HG03045 (cell line): Measurements from ENCODE around the gene PTPRN2.

ENCODE experiments used
- ATAC-seq: cut with Tn5 transposase; IDR thresholded peaks from one replicate; pipeline ENCODE4 v1.9.1; 2021; ENCODE audit warnings: mild to moderate bottlenecking, moderate library complexity; ENCODE audit not compliant: unreplicated experiment

Gene PTPRN2

DNA sequence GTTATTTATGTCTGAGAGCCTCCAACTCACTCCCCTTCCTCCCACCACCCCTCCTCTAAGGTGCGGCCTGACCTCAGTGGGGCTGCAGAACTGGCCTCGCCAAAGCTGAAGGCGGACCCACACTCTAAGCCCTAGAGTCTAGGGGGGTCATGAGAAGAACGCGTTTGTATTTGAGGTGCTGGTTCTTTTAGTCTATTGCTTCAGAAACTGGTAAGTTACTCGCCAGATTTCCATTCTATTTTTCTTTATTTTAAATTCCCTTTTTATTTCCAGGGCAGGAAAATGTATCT, 893.3 kb downstream of the PTPRN2 start:
- no peak for ATAC-seq

DNA sequence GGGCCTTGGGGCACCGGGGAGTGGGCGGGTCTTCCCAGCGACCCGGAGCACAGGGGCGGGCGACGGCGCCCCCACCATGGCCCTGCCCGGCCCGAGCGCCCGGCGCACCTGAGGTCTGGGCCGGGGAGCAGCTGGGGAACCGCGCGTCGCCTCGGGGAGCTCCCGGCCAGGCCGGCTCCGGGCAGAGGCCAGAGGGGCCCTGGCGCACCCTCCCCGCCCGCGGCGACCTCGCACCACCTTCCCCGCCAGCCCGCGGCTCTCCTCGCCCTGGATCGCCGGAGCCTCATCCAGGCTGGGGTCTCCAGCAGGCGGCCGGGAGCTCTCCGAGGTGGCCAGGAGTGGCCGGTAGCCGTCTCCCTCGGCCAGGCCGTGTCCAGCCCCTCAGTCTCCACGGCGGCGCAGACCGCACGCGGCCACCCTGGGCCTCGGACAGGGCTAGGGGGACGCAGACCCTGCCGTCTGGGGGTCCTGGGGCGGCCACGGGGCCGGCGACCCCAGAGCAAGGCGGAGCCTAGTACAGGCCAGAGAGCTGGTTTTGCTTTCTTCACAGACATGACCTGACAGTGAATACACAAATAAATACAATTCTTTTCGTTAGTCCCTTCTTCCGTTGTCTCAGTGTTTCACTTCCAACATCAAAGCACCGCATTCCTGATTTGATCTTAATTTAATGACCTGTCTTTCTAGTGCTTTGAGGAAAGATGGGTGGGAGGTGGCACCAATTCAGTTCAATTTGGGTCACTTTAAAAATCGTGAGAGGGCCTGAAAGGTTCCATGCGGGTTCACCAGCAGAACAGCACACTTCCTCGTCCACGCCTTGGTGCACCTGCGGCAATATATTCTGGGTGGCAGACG, 893.9 kb downstream of the PTPRN2 start:
- no peak for ATAC-seq

DNA sequence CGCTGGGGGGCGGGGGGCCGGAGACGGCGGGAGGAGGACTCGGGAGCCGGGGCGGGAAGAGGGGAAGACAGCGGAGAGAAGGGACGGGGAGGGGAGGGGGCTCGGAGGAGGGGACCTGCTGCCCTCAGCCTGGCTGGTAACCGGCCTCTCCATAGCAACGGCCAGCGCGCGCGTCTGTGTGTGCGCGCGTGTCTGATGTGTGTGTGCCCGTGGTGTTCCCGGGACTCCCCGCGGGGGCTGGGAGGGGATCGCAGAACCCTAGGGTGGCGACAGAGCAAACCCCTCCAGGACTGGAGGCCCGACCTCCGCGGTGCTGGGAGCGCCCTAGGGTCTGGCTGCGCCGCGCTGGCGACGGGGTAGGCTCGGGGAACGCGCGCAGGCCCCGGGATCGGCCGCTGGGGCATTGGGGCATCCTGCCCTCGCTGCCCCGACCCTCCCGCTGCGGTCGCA, 894.5 kb downstream of the PTPRN2 start:
- no peak for ATAC-seq

DNA sequence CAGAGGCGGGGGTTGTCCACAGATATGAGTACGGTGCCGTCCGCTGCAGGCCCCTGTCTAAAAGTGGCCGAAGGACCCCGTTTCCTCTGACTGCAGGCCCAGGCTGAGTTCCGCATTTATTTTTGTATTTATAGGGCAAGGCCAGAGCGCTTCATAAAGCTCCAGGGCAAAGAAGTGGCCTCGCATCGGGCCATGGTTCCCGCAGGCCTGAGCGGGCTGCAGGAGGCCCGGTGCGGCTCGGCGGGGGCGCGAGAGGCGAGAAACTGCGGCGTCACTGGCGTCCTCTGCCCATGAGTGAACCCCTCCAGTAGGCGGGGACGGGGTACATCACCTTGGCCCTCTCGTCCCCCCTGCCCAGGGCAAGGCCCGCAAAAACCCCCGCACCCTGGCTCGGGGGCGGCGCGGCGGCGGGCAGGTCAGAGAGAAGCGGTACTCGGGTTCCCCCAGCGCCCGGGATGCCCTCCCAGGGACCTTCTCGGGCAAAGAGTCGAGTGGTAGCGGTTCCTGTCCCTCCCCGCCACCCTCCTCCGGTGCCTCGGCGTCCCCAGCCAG, 895.1 kb downstream of the PTPRN2 start:
- no peak for ATAC-seq

DNA sequence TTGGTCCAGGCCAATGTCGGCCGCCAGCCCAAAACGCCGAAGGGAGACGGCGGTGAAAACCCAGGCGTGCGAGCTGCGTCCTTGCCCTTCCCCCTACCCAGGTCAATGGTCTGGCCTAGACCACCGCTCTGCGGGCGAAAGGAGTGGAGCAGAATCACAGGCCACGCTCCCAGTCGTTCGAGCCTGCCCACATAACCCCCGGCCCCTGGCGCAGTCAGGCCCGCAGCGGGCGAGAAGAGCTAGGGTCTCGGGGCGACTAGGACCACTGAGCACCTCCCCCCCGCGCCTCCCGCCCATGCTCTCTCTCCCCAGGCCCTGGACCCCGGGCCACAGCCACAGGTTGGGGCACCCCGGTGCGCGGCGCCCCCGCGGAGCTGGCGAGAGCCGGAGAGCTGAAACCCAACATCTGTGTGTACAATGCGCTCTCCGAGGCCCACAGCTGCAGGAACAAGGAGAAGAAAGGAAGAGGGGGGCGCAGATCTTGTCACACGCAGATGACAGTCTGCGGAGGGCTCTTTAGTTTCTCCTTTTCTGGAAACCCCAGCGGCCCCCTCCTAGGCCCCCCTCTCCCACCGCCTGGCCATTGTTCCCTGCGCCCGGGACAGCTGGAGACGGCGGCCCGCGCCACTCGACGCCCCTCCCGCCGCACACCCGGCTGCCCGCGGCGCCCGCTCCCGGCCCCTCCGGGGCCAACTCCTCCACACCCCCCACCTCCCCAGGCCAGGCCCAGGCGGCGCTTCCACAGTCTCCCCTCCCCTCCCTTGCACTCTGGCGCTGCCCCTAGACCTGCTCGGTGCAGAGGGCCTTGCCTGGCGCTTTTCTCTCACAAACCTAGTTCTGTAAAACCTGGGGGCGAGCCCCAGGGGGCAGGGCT, 895.8 kb downstream of the PTPRN2 start:
- ATAC-seq = no peak

DNA sequence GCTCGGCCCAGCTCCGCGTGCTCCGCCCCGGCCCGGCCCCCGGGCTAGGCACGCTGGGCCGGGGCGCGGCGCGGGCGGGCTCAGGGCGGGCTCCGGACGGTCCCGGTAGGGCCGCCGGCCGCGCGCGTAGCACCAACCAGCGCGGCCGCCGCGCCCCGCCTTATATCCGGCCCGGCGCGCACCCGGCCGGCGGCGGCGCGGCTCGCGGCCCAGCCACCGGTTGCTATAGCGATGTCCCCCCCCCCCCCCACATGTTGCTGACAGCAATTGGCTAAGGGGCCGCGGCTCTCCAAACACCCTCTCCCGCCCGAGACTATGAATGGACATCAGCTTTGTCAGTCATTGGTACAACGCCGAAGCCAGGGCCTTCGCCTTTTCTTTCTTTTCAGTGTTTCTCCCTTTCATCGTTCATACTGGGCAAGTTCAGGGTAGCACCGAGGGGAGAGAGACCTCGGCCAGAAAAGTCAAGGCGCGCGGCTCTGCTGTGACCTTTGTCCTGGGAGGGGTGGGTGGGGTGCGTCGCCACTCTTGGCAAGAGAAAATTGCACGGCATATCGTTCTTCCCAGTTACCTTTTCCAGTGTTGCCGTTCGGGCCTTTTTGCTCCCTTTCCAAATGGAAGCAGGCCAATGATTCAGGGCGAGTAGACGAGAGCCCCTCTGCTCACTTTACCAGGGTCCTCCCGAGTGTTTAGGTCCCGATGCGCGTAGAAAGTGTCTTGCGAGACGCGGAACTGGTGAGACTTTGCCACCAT, 896.6 kb downstream of the PTPRN2 start:
- no peak for ATAC-seq

DNA sequence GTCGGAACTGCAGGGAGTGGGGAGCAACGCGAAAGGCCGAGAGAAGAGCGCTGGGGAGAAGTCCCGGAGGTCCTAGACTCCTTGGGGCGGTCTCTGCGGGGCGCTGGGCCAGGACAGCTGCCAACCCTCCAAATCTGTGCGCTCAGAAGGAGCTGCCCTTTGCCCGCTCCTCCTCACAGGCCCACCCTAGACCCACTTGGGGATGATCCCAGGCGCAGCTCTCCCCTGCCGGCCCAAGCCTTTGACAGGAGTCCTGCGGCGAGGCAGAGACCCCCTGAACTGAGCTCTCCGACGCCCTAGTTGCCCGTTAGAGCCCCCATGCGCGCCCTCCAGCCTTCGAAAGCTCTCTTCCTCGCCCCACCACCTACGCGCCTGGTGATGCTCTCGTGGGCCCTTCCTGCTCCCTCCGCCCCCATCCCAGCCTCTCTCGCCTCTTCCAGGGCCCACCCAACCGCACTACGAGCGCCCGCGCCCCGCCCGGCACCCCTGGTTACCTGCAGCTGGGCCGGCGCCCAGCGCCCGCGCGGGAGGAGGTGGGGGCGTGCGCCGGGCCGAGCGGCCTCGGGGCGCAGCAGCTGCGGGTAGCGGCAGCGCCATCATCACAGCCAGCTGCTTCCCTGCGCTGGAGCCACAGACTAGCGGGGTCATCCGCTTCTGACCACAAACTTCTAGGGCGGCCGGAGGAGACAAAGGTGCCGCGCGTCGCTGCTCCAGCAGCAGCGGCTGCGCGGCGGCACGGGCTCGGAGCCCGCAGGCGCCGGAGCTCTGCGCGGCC, 897.4 kb downstream of the PTPRN2 start:
- no peak for ATAC-seq

DNA sequence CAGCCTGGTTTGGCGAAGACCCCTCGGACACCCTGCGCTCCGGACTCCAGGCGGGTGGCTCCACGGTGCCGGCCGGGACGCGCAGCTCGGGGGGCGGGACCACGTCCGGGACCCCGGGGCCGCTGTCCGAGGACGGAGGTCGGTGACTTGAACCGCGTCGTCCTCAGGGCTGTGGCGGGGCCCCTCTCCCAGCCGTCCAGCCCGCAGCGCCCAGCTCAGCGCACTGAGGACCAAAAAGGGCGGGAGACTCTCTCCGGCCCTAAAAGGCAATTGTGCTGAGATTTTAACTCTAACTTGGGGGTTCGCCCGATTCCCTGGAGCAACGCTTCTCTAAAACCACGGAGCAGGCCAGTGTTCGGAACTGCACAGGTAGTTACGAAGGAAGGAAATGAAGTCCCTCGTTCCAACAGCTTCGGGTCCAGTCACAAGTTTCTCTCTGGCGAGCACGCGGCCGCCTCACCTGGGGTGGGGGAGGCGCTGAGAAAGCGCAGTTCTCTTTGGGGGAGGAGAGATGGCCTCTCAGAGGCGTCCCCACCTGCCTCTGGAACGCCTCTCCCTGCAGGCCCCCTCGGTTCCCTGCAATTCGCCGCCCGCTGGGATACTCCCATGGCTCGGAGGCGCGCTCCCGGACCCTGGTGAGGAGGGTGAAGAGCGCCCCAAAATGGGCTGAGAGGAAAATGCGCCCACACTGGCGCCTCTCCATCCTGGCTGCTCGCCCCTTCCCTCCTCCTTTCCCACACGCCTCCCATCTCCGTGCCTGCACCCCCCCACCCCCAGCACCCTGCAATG, 898.2 kb downstream of the PTPRN2 start:
- no peak for ATAC-seq

DNA sequence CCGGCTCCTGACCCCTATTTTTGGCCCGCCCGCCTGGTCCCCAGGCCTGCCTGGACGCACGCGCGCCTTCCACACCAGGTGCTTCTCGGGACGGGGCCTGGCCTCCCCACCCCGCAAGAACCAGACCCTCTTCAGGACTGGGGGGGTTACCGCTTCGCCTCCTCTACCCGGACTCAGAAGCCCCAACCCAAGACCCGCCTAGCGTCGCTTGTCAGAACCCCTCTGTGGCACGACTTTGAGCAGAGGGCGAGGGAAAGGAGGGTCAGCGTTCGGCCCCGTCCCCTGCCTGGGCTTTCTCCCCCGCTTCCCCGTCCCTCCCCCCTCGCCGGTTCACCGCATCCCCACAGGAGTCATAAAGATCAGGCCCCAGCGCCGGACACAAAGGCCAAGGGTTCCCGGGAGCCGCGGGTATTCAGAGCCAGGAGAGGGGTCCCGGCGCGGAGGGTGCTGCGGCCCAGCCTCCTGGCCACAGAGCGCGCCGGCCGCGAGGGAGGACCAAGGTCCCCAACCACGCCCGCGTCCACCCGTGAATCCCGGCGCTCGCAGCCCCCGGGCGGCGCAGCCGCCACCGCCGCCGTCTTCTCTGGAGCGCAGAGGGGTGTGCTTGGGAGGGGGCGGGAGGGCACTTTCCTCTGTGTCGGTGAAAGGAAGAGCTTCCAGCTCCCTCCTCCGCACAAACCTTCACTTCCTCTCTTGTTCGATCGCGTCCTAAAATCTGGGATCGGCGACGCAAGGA, 898.9 kb downstream of the PTPRN2 start:
- ATAC-seq = no peak

DNA sequence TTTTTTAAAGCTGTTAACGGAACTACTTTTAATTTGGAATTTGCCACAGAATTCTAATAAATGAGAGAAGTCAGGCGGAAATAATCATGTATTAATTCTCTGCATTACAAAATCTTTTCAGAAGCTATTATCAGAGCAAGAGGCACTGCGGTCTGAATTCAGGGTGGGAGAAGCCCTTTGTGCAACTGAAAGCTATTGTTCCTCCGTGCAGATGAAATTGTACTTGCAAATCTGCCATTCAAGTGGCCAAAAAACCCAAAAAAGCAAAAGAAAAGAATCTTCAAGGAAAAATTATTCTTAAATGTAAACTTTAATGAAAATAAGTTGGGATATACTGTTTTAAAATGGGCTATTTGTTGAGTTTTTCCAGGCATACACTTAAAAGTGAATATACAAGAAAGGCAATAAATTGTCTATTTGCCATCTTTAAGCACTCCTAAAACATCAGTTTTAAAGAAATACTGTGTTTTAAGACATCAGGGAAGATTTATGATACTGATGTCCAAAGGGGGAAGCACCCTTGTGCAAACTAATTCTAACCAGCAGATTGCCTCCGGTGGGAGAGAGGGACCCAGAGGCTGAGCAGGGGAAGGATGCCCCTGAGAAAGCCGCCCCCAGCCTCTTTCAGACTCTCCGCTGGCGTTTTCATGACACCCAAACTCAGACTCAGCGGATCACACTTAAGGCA, 899.6 kb downstream of the PTPRN2 start:
- ATAC-seq = no peak

DNA sequence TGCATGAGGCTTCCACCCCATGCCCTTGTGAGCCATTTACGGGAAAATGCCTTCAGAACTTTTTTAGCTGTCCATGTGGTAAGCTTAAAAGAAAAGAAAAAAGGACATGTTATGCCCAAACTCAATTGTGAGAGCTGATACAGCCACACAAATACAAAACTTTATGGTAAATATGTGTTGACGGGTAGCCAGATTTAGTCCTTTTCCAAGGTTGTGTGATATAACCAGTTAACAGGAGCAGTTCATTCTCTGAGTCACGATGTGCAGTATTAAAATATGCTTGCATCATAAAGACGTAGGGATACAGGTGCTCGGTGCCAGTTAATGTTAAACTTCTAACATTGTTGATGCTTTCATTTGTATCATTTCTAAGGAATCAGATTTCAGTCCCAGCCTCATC, 900.5 kb downstream of the PTPRN2 start:
- no peak for ATAC-seq

DNA sequence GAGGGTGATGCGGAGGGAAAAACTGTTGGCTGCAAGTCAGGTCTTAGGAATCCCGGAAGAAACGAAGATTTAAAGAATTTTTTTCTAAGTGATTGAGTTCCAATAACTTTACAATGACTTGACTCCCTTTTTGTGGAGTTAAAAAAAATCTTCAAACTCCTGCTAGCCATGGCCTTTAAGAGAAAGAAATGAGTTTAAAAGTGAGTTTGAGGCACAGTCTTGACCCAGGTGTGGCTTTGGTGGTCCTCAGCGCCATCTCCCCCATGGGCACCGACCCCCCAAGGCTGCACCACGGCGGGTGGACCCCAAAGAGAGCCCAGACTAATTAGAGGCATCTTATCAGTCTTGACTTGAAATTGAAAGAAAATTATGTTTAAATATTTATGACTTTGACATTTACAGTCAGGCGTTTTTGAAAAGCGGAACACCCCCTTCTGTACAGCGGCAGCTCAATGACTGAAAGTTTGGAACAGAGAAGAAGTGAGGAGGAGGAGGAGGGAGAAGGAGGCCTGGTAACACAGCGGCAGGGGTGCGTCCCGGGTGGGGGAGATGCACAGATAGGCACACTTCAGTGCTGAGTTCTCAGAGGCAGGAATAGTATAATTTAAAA, 901.2 kb downstream of the PTPRN2 start:
- no peak for ATAC-seq

DNA sequence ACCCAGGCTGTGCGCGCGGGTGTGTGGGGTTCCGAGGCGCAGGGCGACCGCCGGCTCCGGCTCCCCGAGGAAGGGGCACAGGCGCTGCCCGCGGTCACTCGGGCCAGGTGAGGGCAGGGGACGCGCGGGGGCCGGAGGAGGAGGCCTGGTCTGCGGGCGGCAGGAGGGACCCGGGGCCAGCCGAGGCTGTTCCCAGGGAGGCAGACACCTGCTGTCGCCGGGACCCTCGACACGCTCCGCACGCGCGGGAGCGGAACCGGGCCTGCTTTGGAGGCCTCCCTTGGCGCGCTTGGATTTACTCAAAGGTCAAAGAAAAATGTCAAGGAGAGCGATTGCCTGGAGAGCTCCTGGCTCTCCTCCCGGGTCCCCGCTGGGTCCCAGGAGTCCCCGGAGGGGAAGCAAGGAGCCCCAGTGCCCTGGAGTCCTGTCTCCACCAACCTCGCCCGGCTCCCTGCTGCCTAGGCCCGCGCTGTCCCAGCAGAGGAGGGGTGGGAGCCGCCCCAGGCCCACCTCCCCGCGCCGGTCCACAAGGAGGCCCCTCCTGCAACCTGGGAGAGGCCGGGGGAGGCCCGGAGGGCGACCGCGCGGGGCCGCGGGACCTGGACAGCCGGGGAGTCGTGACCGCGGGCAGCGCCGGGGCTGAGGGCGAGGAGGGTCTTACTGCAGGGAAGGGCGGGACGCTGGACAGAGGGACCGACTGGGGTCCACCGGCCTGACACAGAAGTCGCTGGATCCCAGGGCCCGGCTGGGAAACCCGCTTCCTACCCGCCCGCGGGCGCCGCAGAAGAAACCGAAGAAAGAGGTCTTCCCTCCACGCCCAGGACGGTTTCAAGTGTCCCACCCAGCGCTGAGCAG, 902.0 kb downstream of the PTPRN2 start:
- no peak for ATAC-seq

DNA sequence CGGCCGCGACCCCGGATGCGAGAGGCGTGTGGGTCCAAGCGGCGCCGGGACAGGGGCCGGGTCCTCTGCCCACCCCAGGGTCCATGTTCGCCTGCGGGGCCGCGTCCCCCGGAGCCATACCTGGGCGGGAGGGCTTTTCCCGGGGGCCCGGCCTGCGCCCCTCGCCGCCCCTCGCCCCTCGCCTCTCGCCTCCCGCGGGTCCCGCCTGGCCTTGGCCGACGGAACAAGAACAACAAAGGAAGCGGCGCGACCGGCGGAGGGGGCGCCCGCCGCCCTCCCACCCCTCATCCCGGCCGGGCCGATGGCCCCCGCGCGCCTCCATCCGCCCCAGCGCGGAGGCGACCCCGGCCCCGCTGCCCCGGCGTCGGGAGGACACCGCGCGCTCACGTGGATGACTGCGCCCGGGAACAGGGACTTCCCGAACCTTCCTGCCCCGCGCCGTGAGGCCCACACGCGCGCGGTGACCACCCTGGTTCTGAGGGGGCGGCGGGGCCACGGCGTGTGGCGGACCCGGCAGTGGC, 902.7 kb downstream of the PTPRN2 start:
- no peak for ATAC-seq

DNA sequence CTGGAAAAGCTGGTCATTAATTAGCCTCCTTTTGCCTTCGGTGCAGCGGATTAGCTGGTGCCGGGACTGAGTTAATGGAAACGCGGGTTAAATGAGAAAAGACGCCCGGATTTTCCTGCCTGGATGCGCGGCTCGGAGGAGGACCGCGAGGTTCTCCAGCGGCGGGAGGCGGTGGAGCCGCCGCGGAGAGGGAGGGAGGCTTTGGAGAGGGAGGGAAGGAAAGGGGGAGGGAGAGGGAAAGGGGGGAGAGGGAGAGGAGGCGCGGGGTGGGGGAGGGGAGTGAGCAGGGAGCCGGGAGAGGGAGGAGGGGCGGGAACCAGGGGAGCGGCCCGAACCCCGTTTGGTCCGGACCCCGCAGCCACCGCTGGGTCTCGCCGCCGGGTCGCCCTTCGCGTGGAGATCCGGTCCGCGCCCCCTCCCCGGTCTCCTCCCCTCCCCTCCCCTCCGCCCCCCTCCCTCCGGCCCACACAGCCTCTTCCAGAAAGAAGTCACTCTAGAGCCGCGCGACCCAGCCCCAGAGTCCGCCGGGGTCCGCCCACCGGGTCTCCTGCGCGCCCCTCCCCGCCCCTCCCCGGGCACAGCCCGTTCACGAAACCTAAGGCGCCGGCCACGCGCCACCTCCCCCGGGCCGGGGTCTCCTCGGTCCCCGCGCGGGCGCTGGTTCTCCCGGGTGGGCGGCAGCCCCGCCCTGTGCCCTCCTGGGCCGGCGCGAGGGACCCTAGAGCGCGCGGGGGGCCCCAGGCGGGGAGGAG, 903.3 kb downstream of the PTPRN2 start:
- ATAC-seq = no peak

DNA sequence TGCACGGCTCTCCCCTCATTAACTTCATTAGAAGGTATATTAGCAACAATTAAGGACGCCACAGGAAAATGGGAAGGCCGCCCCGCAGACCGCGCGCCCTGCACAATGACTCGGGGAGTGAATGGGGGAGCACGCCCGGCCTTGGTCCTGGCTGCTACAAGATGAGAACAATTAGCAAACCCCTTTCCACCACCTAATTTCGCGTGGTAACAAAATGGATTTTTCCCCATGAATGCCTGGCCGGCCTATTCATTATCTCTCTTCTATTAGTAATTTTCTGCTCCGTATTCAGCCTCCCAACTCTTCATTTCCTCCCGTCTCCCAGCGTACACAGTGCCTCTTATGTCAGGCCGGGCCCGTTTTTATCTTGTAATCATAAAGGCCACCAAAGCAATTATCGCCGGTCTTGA, 903.9 kb downstream of the PTPRN2 start:
- no peak for ATAC-seq
